ENCODE measurements around the gene GATM. TPM values are rescaled to one million over a fixed set of nuclear protein-coding genes. Genes with fewer than 3 reads are reported as not detected.

Gene GATM
- polyA plus RNA-seq, 1 donor (not counting 4 experiments of a cell fraction or from before 2014, with no cell fraction given) = 0.60 TPM

GRCh38 chr15:45377609-45378148, 665 bp downstream of the GATM start:
- H3K27ac ChIP-seq (ENCODE audit: control insufficient read depth, insufficient read depth, low read length) = no peak overlapping the region
- H3K9ac ChIP-seq (ENCODE audit: control insufficient read depth, extremely low read depth, insufficient read depth, low read length) = peak overlapping the region; percentile 13
- no peaks in the 10 kb centered on the region for H3K9me1 ChIP-seq (ENCODE audit: control insufficient read depth, extremely low read depth, insufficient read depth, low read length)
- no peaks in the 10 kb centered on the region for H4K20me1 ChIP-seq (ENCODE audit: control insufficient read depth, extremely low read depth, insufficient read depth, low read length)
- peak overlapping the region; percentile 66 for H2AFZ ChIP-seq (ENCODE audit: control insufficient read depth, low read length)
- H3K36me3 ChIP-seq (ENCODE audit: control insufficient read depth in 2 of 2, extremely low read depth in 1 of 2, insufficient read depth in 2 of 2, low read length in 2 of 2) = no peaks in the 10 kb centered on the region
- peak overlapping the region; percentile 37 to 70 (median 60) for H3K4me3 ChIP-seq (ENCODE audit: control insufficient read depth in 2 of 3, extremely low read depth in 1 of 3, insufficient read depth in 2 of 3, low read depth in 1 of 3, low read length in 3 of 3)
- H3K27me3 ChIP-seq (ENCODE audit: control insufficient read depth, extremely low read depth, insufficient read depth, low read length) = peaks cover 39% of the 10 kb centered on the region
- dilution Hi-C loops (cut with MboI; ENCODE audit: extremely low pct_ligation_motif_present, low sequenced_read_pairs) = loop anchor here (25.0 kb wide), 1 partner anchor 165 kb away; no protein-coding TSS in a partner anchor
- peak overlapping the region; percentile 94 for H3K4me2 ChIP-seq (ENCODE audit: control insufficient read depth, extremely low read depth, insufficient read depth, low read depth, low read length)
- peaks cover 9% of the 10 kb centered on the region for H3K4me1 ChIP-seq (ENCODE audit: control insufficient read depth, extremely low read depth, insufficient read depth, low read length)
- no peaks in the 10 kb centered on the region for H3K79me2 ChIP-seq (ENCODE audit: control insufficient read depth, insufficient read depth, low read length)
- no peaks in the 10 kb centered on the region for H3K9me3 ChIP-seq (ENCODE audit: control insufficient read depth, low read depth, low read length)
- DNase-seq (ENCODE audit: low read depth, low spot score) (no peak), FAIRE-seq (no peak)
- TF ChIP-seq EZH2 (IDR thresholded peaks at IDR 0.05; ENCODE audit: low read length) (peak; percentile 89), CTCF (optimal IDR thresholded peaks at IDR 0.05 in 1 of 3, IDR thresholded peaks at IDR 0.05 in 1 of 3, conservative IDR thresholded peaks at IDR 0.05 in 1 of 3; ENCODE audit: extremely low read depth in 1 of 3, insufficient read depth in 2 of 3, low read length in 3 of 3) (no peak)

- DNase-seq (ENCODE audit: low read depth, low spot score) (no peak), FAIRE-seq (no peak)
- Histone ChIP-seq H3K27ac (ENCODE audit: control insufficient read depth, insufficient read depth, low read length) (no peak overlapping the region), H3K27me3 (ENCODE audit: control insufficient read depth, extremely low read depth, insufficient read depth, low read length) (peaks cover 39% of the 10 kb centered on the region), H3K4me3 (ENCODE audit: control insufficient read depth in 2 of 3, extremely low read depth in 1 of 3, insufficient read depth in 2 of 3, low read depth in 1 of 3, low read length in 3 of 3) (peak overlapping the region in 2 of 3 experiments; percentile 60 to 70), H3K9ac (ENCODE audit: control insufficient read depth, extremely low read depth, insufficient read depth, low read length) (no peak overlapping the region), H3K9me3 (ENCODE audit: control insufficient read depth, low read depth, low read length) (no peaks in the 10 kb centered on the region), H3K79me2 (ENCODE audit: control insufficient read depth, insufficient read depth, low read length) (no peaks in the 10 kb centered on the region), H3K4me2 (ENCODE audit: control insufficient read depth, extremely low read depth, insufficient read depth, low read depth, low read length) (peak overlapping the region; percentile 94), H3K9me1 (ENCODE audit: control insufficient read depth, extremely low read depth, insufficient read depth, low read length) (no peaks in the 10 kb centered on the region), H3K36me3 (ENCODE audit: control insufficient read depth in 2 of 2, extremely low read depth in 1 of 2, insufficient read depth in 2 of 2, low read length in 2 of 2) (no peaks in the 10 kb centered on the region), H3K4me1 (ENCODE audit: control insufficient read depth, extremely low read depth, insufficient read depth, low read length) (peaks cover 9% of the 10 kb centered on the region), H4K20me1 (ENCODE audit: control insufficient read depth, extremely low read depth, insufficient read depth, low read length) (no peaks in the 10 kb centered on the region), H2AFZ (ENCODE audit: control insufficient read depth, low read length) (no peak overlapping the region)
- TF ChIP-seq CTCF (optimal IDR thresholded peaks at IDR 0.05 in 1 of 3, IDR thresholded peaks at IDR 0.05 in 1 of 3, conservative IDR thresholded peaks at IDR 0.05 in 1 of 3; ENCODE audit: extremely low read depth in 1 of 3, insufficient read depth in 2 of 3, low read length in 3 of 3) (no peak), EZH2 (IDR thresholded peaks at IDR 0.05; ENCODE audit: low read length) (no peak)
- dilution Hi-C loops (cut with MboI; ENCODE audit: extremely low pct_ligation_motif_present, low sequenced_read_pairs) = loop anchor here (25.0 kb wide), 1 partner anchor 165 kb away; no protein-coding TSS in a partner anchor
Observed at GRCh38 chr15:45376967-45377608, 1.3 kb downstream of the GATM start.
